CD8-positive, alpha-beta memory T cell (primary cell): Measurements from ENCODE around the gene ARF3. TPM values are rescaled to one million over a fixed set of nuclear protein-coding genes. Genes with fewer than 3 reads are reported as not detected.

Source experiments
- polyA plus RNA-seq: library from polyadenylated mRNA; unstranded; fragments of 300-500 nt; fragmentation: Illumina TruSeq; gene quantifications from one replicate; pipeline ENCODE4 v1.2.3, GENCODE V29; 2021
- total RNA-seq, 2 experiments: library from RNA; stranded (reverse); gene quantifications; one replicate each; pipeline ENCODE4 v1.2.3, GENCODE V29; 2021

Gene ARF3
- total and polyA plus RNA-seq, 3 experiments from 2014 or later = 24.5 to 91.8 (median 91.5) TPM

Other genes with a start within 250 kb of the ARF3 start
- 10 to 100 TPM; 59.1 to 66.4 TPM for gene CCNT1, start 240.8 kb downstream of the ARF3 start, total RNA-seq
- 12.9 TPM for gene CCNT1, start 240.8 kb downstream of the ARF3 start, polyA plus RNA-seq
- under 1 TPM; 0.04 to 0.37 TPM for gene ADCY6, start 168.4 kb downstream of the ARF3 start, total RNA-seq
- not detected for gene ADCY6, start 168.4 kb downstream of the ARF3 start, polyA plus RNA-seq
- 1 to 10 TPM; 6.3 to 6.6 TPM for gene CACNB3, start 139.0 kb downstream of the ARF3 start, total RNA-seq
- 3.2 TPM for gene CACNB3, start 139.0 kb downstream of the ARF3 start, polyA plus RNA-seq
- 100 to 1,000 TPM; 147 to 148 TPM for gene DDX23, start 105.3 kb downstream of the ARF3 start, total RNA-seq
- gene DDX23, start 105.3 kb downstream of the ARF3 start, polyA plus RNA-seq = 51.0 TPM
- gene RND1, start 91.6 kb downstream of the ARF3 start, total RNA-seq = 1 to 10 TPM; 2.0 to 2.6 TPM
- gene RND1, start 91.6 kb downstream of the ARF3 start, polyA plus RNA-seq = 0.90 TPM
- 100 to 1,000 TPM in 1 of 2 experiments, 10 to 100 TPM in 1; 98.3 to 103 TPM for gene FKBP11, start 32.0 kb downstream of the ARF3 start, total RNA-seq
- 238 TPM for gene FKBP11, start 32.0 kb downstream of the ARF3 start, polyA plus RNA-seq
- gene WNT10B, start 14.2 kb upstream of the ARF3 start, total RNA-seq = 1 to 10 TPM; 1.4 TPM
- 0.21 TPM for gene WNT10B, start 14.2 kb upstream of the ARF3 start, polyA plus RNA-seq
- gene WNT1, start 20.8 kb upstream of the ARF3 start, total RNA-seq = not detected
- 2.3 TPM for gene WNT1, start 20.8 kb upstream of the ARF3 start, polyA plus RNA-seq
- under 1 TPM; 0.33 to 0.39 TPM for gene DDN, start 41.9 kb upstream of the ARF3 start, total RNA-seq
- gene DDN, start 41.9 kb upstream of the ARF3 start, polyA plus RNA-seq = not detected
- 10 to 100 TPM; 73.3 to 78.3 TPM for gene PRKAG1, start 61.3 kb upstream of the ARF3 start, total RNA-seq
- gene PRKAG1, start 61.3 kb upstream of the ARF3 start, polyA plus RNA-seq = 45.9 TPM
- gene KMT2D, start 103.3 kb upstream of the ARF3 start, total RNA-seq = 10 to 100 TPM; 79.4 to 79.7 TPM
- 22.8 TPM for gene KMT2D, start 103.3 kb upstream of the ARF3 start, polyA plus RNA-seq
- gene RHEBL1, start 112.5 kb upstream of the ARF3 start, total RNA-seq = 10 to 100 TPM; 10.1 to 10.2 TPM
- 8.0 TPM for gene RHEBL1, start 112.5 kb upstream of the ARF3 start, polyA plus RNA-seq
- under 1 TPM in 1 of 2 experiments, not detected in 1; 0.04 TPM for gene DHH, start 137.3 kb upstream of the ARF3 start, total RNA-seq
- gene DHH, start 137.3 kb upstream of the ARF3 start, polyA plus RNA-seq = not detected
- 10 to 100 TPM; 47.2 to 48.7 TPM for gene LMBR1L, start 153.4 kb upstream of the ARF3 start, total RNA-seq
- 37.6 TPM for gene LMBR1L, start 153.4 kb upstream of the ARF3 start, polyA plus RNA-seq
- 1,000 to 10,000 TPM; 2,435 to 2,464 TPM for gene TUBA1B, start 173.9 kb upstream of the ARF3 start, total RNA-seq
- gene TUBA1B, start 173.9 kb upstream of the ARF3 start, polyA plus RNA-seq = 378 TPM
- 10 to 100 TPM; 67.8 to 70.4 TPM for gene TUBA1A, start 231.6 kb upstream of the ARF3 start, total RNA-seq
- gene TUBA1A, start 231.6 kb upstream of the ARF3 start, polyA plus RNA-seq = 167 TPM